COLO668 (cell line): ENCODE results near the gene CHAD.
"Not testable (repeated sequence)": the region's sequence is repeated elsewhere in the genome, so short reads cannot be mapped to it uniquely, and the experiment has no call there.

ENCODE experiments used
- DNase-seq: peaks from one replicate; lab custom pipeline; 2025; ENCODE audit not compliant: unreplicated experiment; lab: John Stamatoyannopoulos, UW

CHAD gene

DNA sequence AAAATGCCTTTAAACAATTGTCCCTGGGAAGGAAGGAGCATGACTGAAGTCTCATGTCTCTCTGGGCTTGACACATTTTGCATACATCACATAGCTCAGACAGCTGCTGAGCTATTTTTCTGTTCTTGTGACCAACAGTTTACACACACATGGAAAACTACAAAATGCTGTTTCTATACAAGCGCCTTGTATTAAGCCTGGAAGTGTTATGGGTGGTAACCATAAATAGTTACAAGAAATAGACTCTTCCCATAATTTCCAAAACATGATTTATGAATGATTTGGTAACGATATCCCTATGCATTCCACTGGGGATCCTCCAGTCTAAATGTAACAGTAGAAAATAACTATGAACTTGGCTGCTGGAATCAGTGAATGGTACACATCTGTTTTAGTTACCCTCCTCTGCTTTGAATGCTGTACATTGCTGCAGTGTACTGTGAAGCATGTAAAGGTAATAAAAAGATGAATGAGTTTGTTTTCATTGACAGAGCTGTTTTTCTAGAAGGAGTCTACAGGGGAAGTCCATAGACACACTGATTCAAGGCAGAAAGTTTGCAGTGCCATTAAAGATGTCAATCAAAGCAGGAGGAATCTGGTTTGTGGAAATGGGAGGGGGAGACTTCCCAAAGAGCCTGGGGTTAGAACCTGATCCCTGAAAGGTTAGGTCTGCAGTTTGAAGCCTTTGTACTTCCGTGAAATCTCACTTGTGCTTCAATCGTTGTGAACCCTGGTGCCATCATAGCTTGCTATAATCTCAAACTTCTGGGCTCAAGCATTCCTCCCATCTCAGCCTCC is 37.7 kb downstream of the CHAD start:
- no peak for DNase-seq

DNA sequence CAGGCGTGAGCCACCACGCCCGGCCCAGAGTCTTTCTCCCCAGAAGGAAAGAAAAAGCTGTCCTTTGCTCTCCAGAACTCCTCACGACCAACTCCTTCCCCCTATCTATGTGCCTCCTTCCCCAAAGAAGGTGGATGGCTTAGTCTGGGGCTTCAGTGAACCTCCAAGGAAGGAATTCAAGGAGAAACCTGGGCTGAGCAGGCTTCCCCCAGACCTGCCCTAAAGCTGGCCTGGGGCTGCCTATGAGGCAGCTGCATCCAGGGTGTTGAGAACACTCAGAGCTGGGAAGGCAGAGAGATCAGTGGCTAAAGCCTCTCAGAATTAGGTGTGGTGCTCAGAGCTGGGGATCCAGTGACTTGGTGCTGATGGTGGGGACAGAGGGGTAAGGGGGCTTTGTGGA is 38.9 kb downstream of the CHAD start:
- DNase-seq, result no peak

DNA sequence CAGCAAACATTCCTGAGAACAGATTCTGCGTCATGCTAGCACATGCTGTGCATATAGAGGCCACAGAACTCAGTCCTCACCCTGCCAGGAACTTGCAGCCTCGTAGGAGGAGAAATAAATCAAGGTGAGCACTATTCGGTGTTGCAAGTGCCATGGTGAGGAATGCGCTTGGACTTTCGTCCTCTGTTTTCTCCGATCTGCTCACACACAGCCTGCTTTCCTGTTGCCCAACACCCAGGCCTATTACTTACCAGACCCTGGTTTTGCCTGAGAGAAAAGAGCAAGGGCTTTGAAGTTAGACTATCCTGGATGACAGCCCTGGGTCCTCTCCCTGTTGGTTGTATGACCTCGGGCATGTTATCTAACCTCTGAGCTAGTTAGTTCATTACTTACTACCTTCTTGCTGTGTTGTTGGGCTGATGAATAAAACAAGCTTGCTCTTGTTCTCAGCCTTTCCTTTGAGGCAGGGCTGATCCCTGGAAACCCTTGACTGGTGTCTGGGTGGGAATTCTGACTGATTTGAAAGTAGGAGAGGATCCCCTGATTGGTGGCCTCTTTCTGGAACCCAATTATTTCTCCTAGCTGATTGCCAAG is 39.8 kb downstream of the CHAD start:
- DNase-seq, result no peak

DNA sequence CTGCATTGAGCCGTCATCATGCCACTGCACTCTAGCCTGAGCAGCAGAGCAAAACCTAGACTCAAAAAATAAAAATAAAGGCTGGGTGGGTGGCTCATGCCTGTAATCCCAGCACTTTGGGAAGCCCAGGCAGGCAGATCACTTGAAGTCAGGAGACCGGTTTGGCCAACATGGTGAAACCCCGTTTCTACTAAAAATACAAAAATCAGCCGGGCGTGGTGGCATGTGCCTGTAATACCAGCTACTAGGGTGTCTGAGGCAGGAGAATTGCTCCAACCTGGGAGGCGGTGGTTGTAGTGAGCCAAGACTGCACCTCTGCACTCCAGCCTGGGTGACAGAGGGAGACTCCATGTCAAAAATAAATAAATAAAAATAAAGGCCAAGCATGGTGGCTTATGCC is 40.6 kb downstream of the CHAD start:
- DNase-seq, result not testable (repeated sequence)

DNA sequence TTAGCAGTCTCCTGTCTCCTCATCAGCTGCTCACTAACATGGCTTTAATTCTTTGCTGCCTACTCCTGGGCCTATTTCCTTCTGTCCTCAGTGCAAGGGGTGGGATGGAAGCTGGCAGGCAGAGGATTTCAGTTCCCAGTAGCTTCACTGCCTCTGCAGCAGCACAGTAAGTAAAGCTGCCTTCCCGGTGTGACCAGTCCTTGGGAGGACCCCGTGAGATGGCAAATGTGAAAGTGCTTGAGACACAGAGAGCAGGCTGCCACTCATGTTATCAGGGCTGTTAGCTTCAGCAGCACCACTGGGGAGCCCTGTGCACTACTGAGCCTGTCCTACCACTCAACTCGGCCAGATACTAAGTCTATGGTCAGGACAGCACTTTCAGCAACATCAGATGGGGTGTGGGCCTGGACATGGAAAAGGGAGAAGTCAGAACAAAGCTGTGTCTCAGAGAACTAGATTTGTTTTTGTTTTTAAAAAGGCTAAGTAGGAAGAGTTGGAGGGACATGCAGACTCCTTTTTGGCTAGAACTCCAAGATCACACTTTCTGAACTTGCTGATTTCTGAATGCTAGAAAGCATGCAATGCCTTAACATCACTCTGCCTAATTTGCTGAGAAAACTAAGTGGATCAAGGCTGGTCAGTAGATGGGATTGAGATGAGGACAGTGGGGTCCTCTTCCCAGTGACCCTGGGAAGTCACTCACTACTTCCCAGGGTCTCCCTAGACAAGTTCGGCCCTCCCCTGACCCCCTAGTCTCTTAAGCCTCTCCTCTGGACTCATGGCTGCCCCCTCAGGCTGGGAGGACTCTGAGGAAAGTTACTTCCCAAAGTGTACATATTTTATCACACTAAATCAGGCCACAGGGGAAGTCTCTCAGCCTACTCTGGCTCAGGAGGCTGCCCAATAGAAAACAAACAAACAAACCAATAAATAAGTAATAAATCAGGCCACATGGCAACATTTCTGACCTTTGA is 41.6 kb downstream of the CHAD start:
- DNase-seq, result no peak

DNA sequence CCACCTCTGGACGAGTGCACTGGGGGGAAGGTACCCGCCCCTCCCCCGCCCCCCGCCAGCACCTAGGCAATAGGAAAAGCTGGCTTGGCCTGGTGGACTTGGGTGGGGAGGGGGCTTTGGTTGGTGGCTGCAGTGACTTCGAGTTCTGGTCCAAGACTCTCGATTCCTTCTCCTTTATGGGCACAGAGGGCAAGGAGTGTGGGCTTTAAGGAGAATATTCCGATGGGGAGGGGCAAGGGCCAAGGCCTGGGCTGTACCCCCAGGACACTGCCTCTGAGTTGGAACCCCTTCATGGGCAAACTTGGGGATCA is 42.3 kb downstream of the CHAD start:
- DNase-seq, result no peak

DNA sequence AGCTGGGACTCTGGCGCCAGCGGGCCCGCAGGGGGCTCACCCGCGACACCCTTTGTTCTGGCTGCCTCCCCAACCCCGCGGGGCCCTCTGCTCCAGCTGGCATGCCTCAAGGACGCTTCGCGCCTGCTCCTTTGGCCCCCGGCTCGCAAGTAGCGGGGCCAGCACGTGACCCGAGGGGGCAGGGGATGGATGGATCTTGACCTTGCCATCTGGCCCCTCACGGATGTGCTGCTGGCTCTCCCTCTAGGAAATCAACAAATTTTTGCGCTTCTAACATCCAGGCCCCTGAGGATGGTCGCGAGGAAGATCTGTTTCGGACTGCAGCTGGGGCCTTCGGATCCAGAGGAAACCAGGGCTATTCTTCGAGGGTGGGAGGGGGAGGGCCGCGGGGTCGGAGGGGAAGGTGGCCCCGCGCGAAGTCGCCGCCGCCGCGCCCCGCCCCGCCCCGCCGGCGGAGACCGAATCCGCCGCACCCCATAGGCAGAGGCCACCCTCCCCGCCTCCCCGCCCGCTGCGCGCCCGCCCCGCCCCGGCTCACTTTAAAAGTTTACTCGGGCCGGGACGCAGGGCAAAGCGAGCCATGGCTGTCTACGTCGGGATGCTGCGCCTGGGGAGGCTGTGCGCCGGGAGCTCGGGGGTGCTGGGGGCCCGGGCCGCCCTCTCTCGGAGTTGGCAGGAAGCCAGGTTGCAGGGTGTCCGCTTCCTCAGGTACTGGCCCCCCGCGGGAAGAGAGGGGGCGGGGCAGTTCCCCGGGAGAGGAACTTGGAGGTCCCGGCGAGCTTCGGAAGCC is 42.8 kb downstream of the CHAD start, which contains the start of gene ACSF2:
Gene ACSF2 (plus strand): TSS at position 537 of the 790 bp plus-strand sequence. CDS start 44 bp downstream, at position 581.
- DNase-seq, result peak; percentile 7

DNA sequence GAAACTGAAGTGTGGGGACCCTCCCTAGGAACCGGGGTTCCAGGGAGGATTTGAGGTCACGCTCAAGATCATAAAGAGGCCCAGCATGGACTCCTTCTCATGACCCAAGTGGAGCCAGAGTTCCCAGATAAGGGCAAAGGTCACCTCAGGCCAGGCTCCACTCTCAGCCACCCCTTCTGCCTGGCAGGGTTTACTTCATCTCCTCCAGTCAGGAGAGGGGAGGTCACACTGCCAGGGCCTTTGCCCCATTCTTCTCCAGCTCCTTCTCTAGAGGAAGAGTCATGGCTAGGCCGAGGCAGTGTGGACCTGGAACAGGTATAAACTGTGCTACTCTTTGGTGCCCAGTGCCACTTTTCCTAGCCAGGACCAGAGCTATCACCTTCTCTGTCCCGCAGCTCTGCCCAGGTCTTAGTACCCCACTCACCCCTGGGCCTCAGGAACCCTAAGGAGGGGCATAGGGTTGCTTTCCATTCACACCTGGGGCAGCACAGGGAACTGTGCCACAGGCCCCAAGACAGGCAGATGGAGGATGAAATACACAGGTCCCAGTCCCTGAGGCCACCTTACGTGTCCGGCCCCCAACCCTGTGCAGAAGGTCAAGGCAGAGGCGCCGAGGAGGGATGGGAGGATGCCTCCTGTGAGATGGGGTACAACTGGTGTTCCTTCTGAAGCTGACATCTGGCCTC is 43.5 kb downstream of the CHAD start:
- no peak for DNase-seq

DNA sequence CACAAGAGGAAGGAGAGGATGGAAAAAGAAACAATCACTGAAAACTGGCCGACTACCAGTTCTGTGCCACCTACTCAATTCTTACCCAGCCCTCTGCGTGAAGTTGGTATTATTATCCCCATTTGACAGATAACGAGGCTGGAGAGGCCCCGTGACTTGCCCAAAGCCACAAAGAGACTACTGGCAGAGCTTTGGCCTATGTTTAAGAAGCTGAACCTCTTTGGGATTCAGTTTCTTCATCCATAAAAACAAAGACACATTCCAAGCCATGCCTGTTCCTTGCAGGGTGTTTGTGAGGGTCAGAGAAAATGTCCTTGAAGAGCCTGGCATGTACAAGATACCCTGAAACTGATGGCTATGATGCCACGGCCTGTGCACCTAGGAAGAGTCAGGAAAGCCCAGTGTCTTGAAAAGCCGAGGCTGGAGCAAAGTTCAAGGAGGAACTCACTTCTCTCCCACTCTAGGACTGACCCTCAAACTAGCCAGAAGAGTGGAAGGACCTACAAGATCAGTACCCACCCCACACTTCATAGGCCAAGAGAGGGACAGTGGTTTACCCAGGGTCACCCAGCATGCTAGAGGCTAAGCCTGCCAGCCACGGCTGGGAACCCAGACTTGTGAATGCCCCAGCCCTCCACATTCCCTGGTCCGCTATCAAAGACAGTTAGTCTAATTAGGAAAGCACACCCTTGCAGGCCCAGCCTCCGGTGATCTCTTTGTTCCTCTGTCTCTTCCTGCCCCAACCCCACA is 44.3 kb downstream of the CHAD start:
- no peak for DNase-seq

DNA sequence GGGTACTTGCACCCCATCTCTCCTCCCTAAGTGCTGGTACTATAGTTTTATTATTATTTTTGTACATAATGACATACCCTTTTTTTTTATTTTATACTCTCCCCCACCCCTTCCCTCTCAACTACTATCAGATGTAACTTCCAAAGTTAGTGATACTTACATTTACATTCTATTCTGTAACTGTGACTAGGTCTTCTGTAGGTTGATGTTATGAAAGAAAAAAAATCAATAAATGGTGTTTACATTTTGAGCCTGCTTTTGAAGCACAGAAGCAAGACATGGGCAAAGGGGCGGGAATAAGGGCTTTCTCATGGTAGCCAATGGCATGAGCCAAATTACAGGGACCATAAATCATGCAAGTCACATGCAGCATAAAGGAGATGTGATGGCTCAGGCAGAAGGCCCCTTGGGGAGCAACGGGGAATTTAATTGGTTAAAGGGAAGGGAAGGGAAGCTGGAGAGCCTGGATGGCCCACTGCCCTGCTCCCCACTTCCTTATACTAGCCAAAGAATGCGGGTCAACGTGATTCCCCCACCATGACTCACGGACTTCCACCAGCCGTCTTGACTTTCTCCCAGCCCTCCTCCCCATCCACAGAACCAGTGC is 45.0 kb downstream of the CHAD start:
- peak; percentile 21 for DNase-seq

DNA sequence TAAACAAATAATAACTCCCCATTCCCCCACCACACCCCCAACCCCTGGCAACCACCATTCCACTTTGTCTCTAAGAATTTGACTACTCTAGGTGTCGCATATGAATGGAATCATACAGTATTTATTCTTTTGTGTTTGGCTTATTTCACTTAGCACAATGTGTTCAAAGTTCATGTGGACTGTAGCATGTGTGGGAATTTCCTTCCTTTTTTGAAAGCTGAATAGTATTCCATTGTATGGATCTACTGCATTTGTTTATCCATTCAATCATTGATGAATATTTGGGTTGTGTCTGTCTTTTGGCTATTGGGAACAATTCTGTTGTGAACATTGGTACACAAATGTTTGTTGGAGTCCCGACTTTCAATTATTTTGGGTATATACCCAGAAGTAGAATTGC is 45.9 kb downstream of the CHAD start:
- no peak for DNase-seq

DNA sequence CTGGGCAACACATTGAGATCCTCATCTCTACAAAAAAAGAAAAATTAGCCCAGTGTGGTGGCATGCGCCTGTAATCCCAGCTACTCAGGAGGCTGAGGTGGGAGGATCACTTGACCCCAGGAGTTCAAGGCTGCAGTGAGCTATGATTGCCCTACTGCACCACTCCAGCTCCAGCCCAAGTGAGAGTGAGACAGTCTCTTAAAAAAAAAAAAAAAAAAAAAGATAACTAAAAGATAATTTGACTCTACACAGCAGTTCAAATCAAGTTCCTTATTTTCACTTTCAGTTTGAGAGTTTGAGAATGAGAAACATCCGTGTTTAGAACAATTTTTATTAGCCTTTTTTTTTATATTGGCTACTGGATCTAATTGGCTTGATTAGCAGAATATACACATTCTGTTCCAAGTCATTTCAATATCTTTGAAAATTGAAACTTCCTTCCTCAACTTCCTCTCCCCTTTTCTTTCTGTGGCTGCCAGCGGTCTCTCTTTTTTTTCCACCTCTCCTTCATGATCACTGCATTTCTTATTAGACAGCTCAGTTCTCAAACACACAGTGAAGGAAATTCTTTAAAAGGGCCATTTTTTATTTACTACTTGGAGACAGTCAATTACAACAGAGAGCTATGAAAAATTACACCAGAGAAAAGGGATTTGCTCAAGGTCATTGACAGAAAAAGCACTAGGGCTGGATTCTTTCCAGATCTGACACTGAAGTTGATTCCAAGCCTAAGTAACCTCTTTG is 47.2 kb downstream of the CHAD start:
- no peak for DNase-seq

DNA sequence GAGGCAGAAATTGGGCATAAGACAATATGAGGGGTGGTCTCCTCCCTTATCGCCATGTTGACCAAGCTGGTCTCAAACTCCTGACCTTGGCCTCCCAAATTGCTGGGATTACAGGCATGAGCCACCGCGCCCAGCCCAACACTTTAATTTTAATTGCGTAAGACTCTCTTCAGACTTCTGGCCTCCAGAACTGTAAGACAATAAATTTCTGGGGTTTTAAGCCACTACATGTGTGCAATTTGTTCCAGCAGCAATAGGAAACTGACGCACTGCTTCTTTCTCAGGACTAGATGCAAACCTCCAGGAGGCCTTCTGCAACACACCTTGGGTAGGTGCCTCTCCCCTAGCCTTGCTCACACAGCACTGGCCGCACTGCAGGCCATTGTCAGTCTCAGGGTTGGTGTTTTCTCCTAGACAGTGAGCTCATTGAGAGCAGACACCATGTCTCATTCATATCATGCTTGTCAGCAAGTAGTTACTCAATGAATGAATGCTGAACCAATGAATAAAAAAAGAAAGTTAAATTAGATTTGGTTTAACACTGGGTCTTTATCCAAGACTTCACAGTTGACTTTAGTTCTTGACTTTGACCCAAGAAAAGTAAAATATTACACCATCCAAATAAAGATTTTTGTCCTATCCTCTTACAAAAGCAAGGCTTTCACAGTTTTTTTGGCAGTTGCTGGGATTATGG is 48.1 kb downstream of the CHAD start:
- no peak for DNase-seq

DNA sequence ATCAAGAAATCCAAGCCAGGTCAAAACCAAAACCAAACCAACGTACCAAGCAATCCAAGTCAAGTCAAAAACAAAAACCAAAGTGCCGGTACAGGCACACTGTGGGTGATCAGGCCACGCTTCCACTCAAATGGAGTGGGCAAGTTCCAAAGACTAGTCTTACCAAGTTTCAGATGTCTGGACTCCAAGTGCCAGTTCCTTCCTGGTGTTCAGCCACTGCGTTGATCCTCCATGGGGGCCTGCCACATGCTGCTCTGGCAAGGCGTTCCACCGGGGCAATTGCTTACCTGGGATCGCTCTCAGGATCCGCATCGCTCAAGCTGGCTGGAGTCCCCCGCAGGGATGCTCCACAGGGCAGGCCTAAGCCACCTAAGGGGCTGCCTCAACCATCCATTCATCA is 49.1 kb downstream of the CHAD start:
- DNase-seq, result not testable (repeated sequence)

DNA sequence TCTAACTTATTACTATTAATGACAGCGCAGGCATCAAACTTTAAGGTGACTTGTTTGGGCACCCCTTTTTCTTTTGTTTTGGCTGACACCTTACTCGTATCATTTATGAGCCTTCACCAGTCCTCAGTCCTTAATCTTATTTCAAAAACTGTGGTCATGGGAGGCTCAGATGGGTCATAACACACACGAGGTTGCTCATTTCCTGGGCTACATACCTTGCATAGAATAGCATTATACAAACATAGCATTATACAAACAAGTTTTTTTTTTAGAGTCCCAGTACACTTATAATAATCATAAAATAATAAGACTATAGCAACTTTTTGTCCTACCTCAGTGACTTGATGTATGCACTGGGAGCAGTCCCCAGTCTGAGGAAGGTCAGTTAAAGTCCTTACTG is 53.9 kb downstream of the CHAD start:
- no peak for DNase-seq
